MCF 10A (cell line): ENCODE results near the gene ZNF808. TPM values are rescaled to one million over a fixed set of nuclear protein-coding genes. Genes with fewer than 3 reads are reported as not detected.

Source experiments
- BruUV-seq: library from RNA; stranded (reverse); fragments of 400-500 nt; replicated peaks from 2 replicates; lab custom pipeline; 2021; lab: Mats Ljungman, UMichigan
- CTCF ChIA-PET: fragments of 300-600 bp; sonication (Branson Sonifier 250); formaldehyde crosslinking; extraction: SDS; loops from one replicate; lab custom pipeline; 2021; ENCODE audit warnings: antibody characterized with exemption, inconsistent platforms; lab: Yijun Ruan, JAX
- POLR2A ChIA-PET: fragments of 300-600, 350-650 bp; sonication (Branson Sonifier 250); formaldehyde crosslinking; extraction: SDS; loops from one replicate; lab custom pipeline; 2020; ENCODE audit warnings: antibody characterized with exemption, inconsistent platforms; lab: Yijun Ruan, JAX
- DNase-seq: peaks from one replicate; pipeline ENCODE4 v3.0.0-alpha.2; 2018; ENCODE audit not compliant: unreplicated experiment
- H3K27ac Mint-ChIP-seq: one replicate; pipeline ENCODE4 v1.8.0; 2022; ENCODE audit warnings: mild to moderate bottlenecking, low read depth, mixed read lengths; ENCODE audit not compliant: unreplicated experiment
- H3K27me3 Mint-ChIP-seq: one replicate; pipeline ENCODE4 v1.8.0; 2022; ENCODE audit warnings: mixed read lengths; ENCODE audit not compliant: insufficient read depth, unreplicated experiment
- H3K36me3 Mint-ChIP-seq: one replicate; pipeline ENCODE4 v1.8.0; 2022; ENCODE audit warnings: mild to moderate bottlenecking, moderate library complexity, mixed read lengths; ENCODE audit not compliant: insufficient read depth, unreplicated experiment
- H3K4me1 Mint-ChIP-seq: one replicate; pipeline ENCODE4 v1.8.0; 2022; ENCODE audit warnings: mixed read lengths; ENCODE audit not compliant: insufficient read depth, unreplicated experiment
- H3K4me3 Mint-ChIP-seq: one replicate; pipeline ENCODE4 v1.8.0; 2022; ENCODE audit warnings: mild to moderate bottlenecking, moderate library complexity, mixed read lengths; ENCODE audit not compliant: unreplicated experiment
- H3K9me3 Mint-ChIP-seq: one replicate; pipeline ENCODE4 v1.8.0; 2022; ENCODE audit warnings: mixed read lengths; ENCODE audit not compliant: unreplicated experiment
- intact Hi-C: fragments of 100-400 bp; cut with micrococcal nuclease; formaldehyde crosslinking; loops from 2 replicates; pipeline ENCODE4 v1.14.1; 2022
- total RNA-seq: library from RNA; stranded (reverse); gene quantifications from 2 replicates; pipeline ENCODE4 v1.2.3, GENCODE V29; 2022
- TF ChIP-seq, protein P1 (sequence below): fragments of 200-600 bp; IDR thresholded peaks from one replicate; pipeline ENCODE4 v1.8.0; 2022; ENCODE audit warnings: antibody characterized with exemption, mild to moderate bottlenecking; ENCODE audit not compliant: unreplicated experiment

ZNF808 gene
- total RNA-seq, 1 experiment from 2014 or later = 14.8 TPM

DNA sequence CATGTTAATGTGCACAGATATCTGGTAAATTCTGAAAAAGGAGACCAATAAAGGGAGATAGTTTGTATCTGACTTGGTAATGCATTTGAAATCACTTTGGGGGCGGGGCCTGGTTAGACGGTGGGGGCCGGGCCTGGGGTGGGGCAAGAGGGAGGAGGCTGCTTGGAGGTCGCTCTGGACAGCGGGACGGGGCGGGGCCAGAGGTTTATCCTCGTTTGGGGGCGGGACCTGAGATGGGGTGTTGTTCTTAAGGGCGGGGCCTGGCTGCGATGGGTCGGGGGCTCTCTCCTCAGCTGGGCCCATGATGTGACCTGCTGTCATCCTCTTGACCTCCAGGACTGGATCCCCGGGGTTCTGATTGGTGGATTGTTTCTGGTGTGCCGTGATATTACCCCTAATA, 4.9 kb upstream of the ZNF808 start:
- Mint-ChIP-seq H3K27me3 (no peaks in the 10 kb centered on the region), H3K4me3 (no peak overlapping the region), H3K27ac (no peak overlapping the region), H3K9me3 (peaks cover 10% of the 10 kb centered on the region), H3K36me3 (peaks cover 5% of the 10 kb centered on the region), H3K4me1 (no peaks in the 10 kb centered on the region)
- TF ChIP-seq, protein P1, sequence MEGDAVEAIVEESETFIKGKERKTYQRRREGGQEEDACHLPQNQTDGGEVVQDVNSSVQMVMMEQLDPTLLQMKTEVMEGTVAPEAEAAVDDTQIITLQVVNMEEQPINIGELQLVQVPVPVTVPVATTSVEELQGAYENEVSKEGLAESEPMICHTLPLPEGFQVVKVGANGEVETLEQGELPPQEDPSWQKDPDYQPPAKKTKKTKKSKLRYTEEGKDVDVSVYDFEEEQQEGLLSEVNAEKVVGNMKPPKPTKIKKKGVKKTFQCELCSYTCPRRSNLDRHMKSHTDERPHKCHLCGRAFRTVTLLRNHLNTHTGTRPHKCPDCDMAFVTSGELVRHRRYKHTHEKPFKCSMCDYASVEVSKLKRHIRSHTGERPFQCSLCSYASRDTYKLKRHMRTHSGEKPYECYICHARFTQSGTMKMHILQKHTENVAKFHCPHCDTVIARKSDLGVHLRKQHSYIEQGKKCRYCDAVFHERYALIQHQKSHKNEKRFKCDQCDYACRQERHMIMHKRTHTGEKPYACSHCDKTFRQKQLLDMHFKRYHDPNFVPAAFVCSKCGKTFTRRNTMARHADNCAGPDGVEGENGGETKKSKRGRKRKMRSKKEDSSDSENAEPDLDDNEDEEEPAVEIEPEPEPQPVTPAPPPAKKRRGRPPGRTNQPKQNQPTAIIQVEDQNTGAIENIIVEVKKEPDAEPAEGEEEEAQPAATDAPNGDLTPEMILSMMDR = no peak
- ChIA-PET CTCF (no interaction called here), POLR2A (no interaction called here)
- no peak for DNase-seq
- intact Hi-C loops = no loop called here
- no TSS peak for BruUV-seq

DNA sequence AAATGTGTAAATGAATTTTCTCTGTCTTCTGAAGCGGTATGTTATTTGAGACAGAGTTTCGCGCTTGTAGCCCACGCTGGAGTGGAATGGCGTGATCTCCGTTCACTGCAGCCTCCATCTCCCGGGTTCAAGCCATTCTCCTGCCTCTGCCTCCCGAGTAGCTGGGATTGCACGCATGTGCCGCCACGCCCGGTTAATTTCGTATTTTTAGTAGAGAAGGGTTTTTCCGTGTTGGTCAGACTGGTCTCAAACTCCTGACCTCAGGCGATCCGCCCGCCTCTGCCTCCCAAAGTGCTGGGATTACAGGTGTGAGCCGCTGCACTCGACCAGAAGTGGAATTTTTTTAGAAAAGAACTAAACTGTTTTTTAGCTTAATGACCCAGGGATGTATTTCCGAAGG, 3.4 kb upstream of the ZNF808 start:
- TF ChIP-seq, protein P1 = no peak
- intact Hi-C loops = no loop called here
- Mint-ChIP-seq H3K27me3 (no peaks in the 10 kb centered on the region), H3K4me3 (no peak overlapping the region), H3K9me3 (peaks cover 18% of the 10 kb centered on the region), H3K27ac (no peak overlapping the region), H3K4me1 (peaks cover 11% of the 10 kb centered on the region), H3K36me3 (peaks cover 5% of the 10 kb centered on the region)
- CTCF ChIA-PET = no interaction called here
- DNase-seq = no peak
- POLR2A ChIA-PET = no interaction called here
- no TSS peak for BruUV-seq

DNA sequence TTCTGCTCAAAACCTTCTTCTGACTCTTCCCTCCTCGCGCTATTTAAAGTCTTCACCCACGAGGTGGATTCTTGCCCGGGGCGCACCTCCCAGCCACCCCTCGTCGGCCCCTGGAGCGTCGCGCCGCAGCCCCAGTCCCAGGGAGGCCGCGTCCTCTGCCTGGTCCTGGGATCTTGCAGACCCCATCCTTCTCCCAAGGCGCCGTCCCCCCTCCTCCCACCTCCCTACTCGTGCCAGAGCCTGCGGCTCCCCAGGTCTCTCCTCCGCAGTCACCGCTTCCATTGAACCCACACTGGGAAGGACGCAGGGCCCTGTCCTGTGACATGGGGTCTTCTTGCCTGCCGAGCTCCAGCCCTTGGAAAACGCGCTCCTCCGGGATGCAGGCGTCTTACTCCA, 486 bp downstream of the ZNF808 start:
- intact Hi-C loops = no loop called here
- TSS peak; percentile 87 for BruUV-seq
- peak; percentile 8 for DNase-seq
- H3K4me1 Mint-ChIP-seq = peaks cover 12% of the 10 kb centered on the region
- TF ChIP-seq, protein P1 = no peak
- peak overlapping the region; percentile 99 for H3K27ac Mint-ChIP-seq
- H3K4me3 Mint-ChIP-seq = peak overlapping the region; percentile 93
- ChIA-PET POLR2A (interaction anchor here (0.6 to 0.8 kb wide), 4 partner anchors 37 to 396 kb away, joined by 3 to 4 read pairs (median 3); partner anchors contain the start of gene ZNF766), CTCF (interaction anchor here (0.9 kb wide), 1 partner anchor 195 kb away, joined by 4 read pairs; no protein-coding TSS in a partner anchor)
- peaks cover 16% of the 10 kb centered on the region for H3K36me3 Mint-ChIP-seq
- H3K27me3 Mint-ChIP-seq = no peaks in the 10 kb centered on the region
- H3K9me3 Mint-ChIP-seq = peaks cover 9% of the 10 kb centered on the region

DNA sequence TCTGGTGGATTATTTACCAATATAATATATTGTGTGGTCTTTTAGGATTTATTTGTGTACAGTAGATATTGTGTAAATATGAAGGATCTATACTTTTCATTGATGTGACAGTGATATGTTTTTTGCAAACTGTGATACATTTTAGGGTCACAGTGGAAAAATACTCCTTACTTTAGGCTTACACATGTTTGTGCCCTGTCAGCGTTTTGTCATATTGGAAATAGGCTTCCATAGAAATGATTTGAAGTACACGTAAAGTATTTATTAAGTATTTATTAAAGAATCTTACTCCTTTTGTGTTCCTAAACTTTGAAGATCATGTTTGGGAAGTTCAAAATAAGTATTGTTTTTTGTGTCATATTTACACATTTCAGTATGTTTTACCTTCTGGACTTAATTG, 5.0 kb downstream of the ZNF808 start:
- CTCF ChIA-PET = no interaction called here
- intact Hi-C loops = loop anchor here (10.0 kb wide), 1 partner anchor 202 kb away; the partner anchor contains the start of gene ZNF611
- H3K27ac Mint-ChIP-seq = no peak overlapping the region

More for the DNA sequence above, 5.0 kb downstream of the ZNF808 start:
- Mint-ChIP-seq H3K9me3 (peaks cover 21% of the 10 kb centered on the region), H3K36me3 (peaks cover 21% of the 10 kb centered on the region), H3K4me1 (peaks cover 19% of the 10 kb centered on the region), H3K4me3 (no peak overlapping the region), H3K27me3 (no peaks in the 10 kb centered on the region)
- BruUV-seq = no TSS peak
- TF ChIP-seq, protein P1 = no peak
- DNase-seq = no peak
- POLR2A ChIA-PET = no interaction called here
